Inflammatory macrophage treated with lipopolysaccharide for 4 hours (primary cell): ENCODE measurements around the gene CRBN.

Experiments used
- DNase-seq: peaks from one replicate; pipeline ENCODE4 v3.0.0-alpha.2; 2020

Gene CRBN

GRCh38 chr3:3109407-3110298 is 69.8 kb downstream of the CRBN start:
- no peak for DNase-seq

DNA sequence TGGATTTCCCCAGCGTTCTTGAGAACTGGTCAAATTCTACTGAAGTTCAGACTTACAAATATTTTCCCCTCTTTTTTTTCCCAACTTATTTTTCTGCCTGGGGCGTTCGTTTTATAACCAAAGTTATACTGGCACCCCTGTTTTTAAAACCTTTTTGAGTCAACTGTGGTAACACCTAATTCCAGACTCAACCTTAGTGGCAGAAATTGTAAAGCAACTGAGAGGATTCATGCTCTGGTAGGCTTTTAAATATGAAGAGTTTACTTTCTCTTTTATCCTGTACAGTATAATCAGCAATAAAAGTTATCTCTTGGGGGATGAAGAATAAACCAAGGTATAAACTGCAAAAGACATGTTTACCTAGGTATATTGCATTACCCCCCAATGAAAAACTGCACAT is 71.6 kb downstream of the CRBN start:
- no peak for DNase-seq

DNA sequence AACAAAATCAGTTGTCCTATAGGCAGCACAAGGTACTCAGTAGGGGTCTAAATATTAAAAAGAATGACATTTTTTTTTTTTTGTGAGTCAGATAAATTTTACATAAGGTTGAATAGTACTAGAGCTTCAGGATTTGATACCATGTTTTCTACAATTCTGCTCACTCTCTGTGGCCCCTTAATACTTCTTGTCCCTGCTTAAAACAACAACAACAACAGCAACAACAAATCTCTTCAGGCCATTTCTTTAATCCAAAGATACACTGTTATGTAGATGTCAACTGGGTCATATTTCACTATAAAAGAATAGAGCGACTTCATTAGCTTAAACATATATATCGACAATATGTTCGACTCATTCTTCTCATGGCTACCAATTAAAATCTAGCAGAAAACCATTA is 72.3 kb downstream of the CRBN start:
- no peak for DNase-seq

- no peak for DNase-seq
These were observed 73.7 kb downstream of the CRBN start for GRCh38 chr3:3105815-3106214.

DNA sequence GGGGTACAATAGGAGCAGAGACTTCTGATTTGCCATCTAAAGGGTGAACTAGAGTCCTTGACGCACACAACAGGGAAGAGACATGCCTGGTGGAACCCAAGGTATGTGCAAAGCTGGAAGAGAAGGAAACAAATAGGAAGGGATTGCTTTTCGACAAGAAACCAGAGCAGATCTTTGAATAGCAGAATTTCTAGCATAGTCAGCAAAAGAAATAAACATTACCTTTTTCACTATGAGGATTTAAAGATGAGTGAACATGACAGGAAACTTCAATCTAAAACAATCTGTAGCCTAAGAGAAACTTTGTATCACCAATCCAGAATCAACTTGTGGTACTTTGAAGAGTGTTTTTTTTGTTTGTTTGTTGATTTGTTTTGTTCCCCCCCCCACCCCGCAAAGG is 74.2 kb downstream of the CRBN start:
- no peak for DNase-seq

DNA sequence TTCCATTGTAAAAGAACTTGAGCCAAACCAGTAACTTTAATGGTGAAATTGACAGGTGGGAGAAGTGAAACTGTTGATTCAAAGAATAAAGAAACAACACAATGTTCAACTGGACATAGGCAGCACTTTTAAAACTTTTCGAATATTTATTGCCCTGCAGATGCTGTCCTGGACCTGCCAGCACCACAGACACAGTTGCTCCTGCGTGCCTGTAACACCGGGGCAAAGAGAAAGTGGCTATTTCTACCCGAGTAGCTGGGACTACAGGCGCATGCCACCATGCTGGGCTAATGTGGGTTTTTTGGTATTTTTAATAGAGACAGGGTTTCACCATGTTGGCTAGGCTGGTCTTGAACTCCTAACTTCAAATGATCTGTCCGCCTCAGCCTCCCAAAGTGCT is 76.7 kb downstream of the CRBN start:
- no peak for DNase-seq

- DNase-seq: no peak
These were observed 77.6 kb downstream of the CRBN start for GRCh38 chr3:3101660-3102458.
